HG03045 (cell line): ENCODE results near the gene A2M.

Experiments used
- ATAC-seq: cut with Tn5 transposase; IDR thresholded peaks from one replicate; pipeline ENCODE4 v1.9.1; 2021; ENCODE audit warnings: mild to moderate bottlenecking, moderate library complexity; ENCODE audit not compliant: unreplicated experiment

Gene A2M

DNA sequence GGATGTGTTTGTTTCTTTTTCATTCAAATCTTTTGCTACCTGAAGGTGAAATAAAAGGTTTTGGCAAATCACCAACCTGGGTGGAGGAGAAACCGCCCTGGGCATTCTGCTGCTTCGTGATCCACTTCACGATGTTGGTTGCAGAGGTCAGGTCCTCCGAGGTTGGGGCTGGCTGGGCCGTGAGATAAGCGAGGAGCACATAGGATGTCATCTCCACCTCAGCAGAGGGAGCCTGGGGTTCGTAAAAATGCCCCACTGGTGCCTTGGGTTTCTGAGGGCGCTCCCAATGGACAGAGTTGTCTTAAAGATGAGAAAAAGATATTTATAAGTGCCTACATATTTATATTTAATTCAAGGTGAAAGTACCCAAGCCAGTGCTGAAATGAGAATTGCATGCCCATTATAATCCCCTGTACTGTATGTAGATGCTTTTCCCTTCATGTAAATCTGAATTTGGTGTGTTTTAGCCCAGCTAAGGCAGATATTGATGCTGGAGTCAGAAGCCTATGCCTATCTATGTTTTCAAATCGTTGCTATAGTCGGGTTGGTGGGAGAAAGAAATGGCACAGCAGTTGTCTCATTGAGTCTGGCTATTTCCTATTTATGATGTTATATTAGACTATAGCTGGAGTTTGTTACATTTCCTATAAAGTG is 41.1 kb downstream of the A2M start:
- ATAC-seq: no peak

DNA sequence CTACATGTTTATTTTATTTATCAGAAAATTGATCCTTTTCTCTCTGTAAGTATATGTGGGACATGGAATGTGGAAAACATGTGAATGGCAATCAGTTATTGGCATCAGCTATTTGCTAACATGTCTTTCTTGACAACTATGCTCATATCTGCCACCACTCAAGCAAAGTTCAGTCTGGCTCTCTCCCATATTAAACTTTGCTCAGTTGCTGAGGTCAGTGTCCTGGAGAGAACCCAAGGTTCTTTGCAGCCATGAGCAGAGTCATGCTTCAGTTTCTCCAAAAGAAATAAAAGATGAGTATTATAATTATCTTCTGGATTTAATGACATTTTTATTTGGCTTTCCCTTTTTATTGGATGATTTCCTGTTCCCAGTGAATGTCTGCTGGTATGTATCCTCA is 42.6 kb downstream of the A2M start:
- ATAC-seq: no peak

DNA sequence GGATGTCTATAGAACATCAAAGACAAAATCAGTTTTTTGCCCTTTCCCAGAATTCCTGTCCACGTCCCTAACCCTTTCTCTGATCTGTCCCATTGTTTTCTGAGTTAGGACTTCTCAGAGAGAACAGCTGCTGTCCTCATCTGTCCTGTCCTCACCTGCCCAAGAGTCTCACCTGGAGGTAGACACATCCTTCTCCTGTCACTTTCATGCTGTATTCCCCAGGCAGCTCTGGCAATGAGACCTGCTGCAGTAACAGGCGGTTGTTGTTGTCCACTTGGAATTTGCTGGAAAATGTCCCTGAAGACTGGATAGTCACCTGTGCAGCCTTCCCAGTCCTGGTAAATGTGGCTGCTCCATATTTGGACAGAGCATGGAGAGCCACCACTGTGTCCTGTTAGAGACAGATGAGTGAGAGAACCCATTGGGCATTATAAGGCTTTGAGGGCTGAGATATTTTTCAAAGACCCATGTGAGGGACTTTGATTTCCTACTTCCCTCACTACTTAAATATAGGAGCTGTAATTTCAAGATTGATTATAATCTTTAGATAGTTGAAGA is 43.2 kb downstream of the A2M start:
- ATAC-seq: no peak

DNA sequence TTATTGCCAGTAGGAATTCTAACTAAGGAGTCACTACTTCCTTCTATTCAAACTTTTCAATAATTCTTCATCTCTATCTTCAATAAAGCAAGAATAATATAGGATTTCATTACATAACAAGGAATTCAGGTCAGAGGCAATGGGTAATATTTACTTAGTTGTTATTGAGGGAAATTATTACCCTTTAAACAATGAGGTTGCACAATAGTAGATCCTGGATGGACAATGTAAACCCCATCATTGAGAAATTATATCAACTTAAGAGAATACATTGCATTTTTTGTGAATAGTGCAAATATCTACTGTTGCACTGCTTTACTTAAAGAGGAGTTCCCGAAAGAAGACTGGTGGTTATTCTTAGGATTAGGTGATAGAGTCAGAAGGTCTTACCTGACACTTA is 43.8 kb downstream of the A2M start:
- no peak for ATAC-seq

DNA sequence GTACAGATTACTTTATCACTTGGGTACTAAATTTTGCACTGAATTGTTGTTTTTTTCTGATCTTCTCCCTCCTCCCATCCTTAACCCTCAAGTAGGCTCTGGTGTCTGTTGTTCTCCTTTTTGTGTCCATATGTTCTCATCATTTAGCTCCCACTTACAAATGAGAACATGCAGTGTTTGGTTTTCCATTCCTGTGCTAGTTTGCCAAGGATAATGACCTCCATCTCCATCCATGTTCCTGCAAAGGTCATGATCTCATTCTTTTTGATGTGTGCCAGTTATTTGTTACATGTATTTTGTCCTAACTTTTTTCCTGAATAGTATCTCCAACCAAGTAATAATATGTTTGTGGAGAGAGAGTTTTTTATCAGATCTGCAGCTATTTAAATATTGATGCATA is 44.2 kb downstream of the A2M start:
- ATAC-seq: no peak

DNA sequence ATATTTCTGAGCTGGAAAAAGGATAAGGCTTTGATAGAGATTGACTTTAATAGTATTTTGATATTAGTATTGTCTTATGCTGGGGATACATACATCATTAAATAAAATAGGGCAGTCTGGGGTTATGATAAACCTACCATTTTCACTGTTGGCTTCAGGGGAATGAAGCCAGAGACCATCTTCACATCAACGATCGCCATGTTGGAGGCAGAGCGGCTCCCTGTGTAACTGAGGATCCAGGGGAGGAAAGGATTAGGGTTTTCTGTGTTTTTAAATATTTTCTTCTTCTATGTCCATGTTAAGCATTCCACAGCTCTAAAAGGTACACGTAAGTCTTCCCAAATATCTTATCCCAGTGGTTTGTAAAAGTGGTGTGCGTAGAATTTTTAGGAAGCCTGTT is 45.4 kb downstream of the A2M start:
- no peak for ATAC-seq

DNA sequence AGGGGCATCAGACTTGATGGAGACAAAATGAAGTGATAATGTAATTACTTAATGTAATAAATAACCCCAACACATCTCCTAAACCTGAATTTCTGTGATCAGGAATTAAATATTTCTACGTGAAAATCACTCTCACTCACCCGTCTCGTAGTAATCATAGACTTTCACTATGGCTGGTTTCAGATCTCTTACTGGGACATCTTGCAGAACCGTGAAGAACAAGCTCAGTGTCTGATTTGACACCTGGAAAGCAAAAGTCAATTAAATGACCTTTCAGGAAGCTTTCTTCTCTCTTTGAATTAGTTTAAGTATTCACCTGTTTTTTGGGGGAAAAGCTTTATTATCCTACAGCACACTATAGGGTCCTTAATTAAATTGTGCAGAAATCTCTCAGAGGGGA is 47.1 kb downstream of the A2M start:
- ATAC-seq: no peak

DNA sequence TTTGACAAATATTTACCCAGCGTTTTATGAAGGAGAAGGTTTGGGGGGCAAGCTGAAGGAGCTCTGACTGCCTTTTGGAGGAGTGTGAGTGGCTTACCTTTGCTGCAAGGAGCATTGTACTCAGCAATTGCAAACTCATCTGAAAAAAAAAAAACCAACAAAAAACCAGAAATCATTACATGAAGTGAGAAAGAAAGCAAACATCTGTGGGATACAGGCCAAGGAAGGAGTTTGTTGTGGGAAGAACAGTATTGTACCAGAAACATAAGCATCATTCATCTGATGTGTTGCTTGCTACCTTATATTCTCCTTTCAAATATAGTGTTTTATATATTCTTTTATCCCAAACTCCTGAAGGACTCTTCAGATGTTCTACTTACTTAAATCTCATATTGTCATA is 47.6 kb downstream of the A2M start:
- no peak for ATAC-seq

DNA sequence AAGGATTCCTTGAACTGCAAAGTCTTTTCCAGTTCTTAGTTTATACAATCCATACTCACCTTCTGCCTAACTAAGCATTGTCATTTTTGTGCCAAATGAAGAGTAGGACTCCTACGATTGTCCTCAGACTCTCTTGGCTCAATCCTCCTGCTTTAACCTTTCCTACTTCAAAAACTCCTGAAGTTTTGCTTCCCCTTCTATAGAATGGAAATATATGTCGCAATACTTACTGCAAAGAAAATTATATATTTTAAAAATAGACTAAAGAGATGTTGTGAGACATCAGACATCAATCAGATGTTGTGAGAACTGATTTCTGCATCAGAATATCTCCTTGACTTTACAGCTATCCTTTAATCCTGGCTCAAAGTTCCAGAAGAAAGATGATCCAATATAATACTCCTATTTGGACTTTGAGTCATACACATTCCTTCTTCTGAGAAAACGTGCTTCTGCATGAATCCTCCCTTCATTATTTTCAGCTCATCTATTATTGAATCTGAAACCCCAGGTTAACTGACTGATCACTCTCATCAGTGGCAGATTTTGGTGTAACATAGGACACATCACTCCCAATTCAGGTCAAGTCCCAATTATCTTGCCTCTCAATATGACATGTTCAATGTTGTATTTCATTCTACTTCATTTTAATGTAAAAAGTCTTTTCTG is 48.8 kb downstream of the A2M start:
- no peak for ATAC-seq

DNA sequence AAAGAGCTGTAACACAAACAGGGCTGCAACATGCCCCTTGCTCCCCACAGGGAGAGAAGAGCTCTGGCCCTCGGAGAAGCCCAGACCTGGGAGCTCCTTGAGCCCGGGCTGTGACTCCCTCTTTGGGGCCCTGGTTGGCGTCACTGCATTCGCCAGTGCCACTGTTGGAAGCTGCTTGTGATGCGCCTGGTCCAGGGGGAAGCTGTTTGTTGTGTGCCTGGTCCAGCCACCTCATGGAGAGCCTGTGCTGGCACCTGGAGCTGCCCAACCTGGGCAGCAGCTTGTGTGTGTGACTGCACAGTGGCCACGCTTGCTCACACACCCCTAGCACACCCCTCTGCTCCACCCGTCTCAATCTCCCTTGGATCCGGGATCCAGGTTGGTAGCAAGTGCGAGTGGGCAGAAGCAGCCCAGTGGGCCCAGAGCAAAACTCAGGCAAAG is 49.5 kb downstream of the A2M start:
- ATAC-seq: no peak

DNA sequence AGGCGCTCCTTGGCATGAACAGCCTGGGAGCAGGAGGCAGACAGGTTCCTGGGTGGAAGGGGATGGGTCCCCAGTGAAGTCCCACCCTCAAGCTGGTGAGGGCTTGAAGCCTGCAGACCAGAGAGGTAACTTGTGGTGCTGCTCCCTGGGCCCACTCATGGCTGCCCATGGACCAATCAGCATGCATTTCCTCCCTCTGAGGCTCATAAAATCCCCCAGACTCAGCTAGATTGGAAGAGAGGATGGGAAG is 50.2 kb downstream of the A2M start:
- no peak for ATAC-seq

DNA sequence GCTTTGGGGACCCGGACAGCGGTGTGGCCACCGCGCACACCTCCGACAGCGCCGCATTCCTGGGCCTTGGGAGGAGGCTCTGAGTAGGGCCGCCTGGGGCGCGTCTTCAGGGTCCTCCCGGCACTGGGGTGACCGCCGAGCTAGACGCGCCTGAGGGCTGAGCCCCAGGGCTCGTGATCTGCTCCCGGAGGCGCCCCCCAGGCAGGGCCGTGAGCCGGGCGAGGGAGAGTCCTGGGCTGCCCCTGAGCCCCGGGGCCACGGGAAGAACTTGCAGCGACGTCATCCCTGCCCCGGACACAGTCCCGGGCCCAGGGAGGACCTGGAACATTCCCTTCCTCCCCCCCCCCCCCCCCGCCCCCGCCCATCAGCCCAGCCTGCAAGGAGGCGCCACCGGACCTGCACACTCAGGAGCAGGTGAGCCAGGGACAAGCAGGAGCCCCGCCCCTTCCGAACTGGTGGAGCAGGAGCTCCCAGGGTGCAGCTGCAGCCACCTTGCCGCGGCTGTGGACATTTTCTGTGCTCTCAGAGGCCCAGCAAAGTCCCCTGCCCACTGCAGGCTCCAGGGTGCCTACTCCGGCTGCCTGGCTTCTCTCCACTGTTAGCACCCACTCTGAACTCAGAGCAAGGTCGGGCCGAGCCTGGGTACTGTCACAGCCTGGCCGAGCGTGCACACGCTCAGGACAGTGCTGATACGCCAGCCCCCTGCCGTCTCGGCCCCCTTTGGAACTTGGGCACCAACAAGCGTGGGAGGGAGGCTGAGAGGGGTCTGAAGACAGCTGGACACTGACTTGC is 50.7 kb downstream of the A2M start:
- ATAC-seq: no peak

DNA sequence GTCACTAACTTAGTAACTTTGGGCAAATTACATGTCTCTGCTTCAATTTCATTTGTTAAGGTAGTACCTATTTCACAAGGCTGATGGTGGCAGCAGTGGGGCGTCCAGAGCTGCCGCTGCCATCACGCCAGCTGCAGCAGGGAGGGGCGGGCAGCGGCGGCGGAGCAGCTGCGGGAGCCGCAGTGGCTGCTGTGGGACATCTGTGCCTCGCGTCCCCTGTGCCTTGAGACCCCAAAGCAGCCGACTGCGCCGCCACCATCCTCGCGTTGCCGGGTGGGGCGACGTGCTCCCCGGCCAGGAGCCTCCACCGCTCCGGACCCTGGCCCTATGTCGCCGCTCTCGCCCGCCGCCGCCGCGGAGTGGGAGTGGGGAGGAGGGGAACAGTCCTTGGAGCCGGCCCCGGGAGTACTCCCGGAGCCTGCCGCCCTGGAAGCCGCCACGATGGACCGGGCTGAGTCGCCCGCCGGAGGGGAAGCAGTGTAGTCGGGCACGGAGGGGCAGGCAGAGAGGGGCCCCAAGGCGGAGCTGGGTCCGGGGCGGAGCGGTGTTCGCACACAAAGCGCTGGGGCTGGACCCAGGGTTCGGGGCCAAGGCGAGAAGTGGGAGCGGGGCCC is 51.4 kb downstream of the A2M start:
- no peak for ATAC-seq

DNA sequence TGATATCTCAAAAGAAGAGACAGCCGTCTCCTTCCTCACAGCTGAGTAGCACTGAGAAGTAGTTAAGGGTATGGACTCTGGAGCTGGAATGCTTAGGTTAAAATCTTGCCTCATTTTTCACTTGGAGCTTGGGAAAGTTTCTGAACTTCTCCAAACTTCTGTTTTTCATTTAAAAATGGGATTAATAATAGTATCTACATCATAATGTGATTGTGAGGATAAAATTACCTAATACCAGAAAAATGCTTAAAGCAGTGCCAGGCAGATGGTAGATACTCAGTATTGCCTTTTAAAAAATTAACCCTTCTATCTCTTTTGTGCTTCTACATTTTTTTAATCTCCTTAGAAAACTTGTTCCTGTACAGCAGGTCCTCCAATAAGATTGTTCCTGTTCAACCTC is 63.1 kb downstream of the A2M start:
- no peak for ATAC-seq

DNA sequence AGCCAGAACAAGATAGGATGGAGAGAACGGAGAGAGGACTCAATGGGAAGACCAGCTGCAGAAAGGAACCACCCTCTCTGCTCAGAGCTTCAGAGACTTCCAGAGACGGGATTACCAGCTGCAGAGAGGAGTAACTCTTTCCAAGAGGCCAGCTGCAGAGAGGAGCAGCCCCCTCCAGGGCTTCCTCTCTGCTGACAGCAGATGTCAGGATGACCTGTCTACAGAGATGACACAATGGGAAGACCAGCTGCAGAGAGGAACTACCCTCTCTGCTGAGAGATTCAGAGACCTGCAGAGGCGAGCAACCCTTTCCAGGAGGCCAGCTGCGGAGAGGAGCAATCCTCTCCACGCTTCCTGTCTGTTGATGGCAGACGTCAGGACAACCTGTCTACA is 64.6 kb downstream of the A2M start:
- no peak for ATAC-seq

DNA sequence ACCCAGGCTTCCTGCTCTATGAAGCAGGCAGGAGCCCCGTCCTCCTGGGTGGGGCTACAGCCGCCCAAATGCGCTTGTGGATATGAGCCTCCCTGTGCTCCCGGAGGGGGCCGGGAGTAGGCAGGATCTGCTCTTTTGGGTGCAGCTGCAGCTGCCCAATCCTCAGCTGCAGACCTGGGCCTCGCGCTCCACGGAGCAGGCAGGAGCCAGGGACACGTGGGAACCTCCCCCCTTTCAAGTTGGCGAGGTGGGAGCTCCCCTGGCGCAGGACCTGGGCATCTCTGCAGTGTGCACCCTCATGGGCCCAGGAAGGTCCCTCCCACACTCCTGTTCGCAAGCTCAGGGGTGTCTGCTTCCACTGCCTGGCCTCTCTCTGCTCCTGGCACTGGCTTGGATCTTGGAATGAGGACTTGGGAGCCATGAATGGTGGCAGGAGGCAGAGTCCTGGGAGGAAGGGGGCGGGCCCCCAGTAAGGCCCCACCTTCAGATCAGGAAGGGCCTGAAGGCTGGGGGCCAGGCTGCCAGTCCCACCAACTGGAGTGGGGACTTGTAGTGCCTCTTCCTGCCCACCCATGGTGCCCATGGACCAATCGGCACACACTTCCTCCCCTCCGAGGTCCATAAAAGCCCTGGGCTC is 65.1 kb downstream of the A2M start:
- ATAC-seq: no peak

DNA sequence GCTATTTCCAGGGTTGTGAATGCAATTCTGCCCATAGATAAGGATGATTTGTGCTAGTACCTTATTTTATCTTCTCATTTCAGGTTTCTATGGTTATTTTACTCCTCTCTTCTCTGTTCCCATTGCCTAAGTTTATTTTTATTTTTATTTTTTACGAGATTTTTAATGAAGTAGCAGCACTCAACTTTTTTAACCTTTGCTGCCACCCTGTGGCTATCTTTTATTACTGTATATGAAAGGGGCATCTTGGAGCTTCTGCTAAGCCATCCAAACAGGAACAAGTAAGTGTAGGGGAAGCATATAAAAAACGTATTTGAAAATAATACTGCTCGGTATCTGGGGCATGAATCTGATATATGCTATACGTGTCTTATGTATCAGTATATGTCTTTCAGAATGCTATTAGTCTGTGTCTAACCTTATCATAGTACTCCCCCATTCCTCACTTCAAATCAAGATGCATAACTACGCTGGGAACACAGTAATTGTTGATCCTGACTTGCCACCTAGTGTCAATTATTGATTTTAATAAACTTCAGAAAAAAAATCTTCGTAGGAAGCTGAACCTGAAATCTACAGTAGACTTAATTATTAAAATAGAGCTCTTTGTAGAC is 66.1 kb downstream of the A2M start:
- ATAC-seq: no peak

DNA sequence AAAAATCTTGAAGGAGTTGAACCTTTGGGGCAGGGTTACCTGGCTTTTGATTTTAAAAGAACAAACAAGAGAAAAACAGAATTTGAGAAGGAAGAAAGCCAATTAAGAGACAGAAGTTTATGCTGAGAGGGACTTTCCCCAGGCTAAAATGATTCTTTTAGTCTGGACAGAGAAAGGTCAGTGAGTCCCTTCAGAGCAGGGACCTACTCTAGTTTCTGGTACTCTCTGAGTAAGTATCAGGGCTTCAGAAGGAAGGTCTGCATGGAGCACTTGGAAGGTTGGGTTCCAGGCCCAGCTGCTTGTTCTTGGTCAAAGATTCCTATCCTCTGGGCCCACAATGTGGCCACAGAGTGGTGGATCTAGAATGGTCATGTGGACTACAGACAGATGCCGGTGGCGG is 66.8 kb downstream of the A2M start:
- ATAC-seq: no peak

DNA sequence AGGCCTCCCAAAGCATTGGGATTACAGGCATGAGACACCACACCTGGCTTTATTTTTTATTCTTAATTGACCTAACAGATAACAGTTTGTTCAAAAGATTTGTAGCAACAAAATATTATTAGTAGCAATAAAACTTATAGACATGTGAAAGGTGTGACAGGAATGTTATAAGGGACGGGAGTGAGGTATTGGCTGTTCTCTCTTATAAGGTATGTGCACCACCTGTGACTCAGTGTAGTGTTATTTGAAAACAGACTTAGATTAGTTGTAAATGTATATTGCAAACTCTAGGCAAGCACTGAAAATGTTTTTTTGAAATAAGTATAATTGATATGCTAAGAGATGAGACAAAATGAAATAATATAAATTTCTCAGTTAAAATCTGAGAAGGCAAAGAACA is 68.6 kb downstream of the A2M start:
- no peak for ATAC-seq

DNA sequence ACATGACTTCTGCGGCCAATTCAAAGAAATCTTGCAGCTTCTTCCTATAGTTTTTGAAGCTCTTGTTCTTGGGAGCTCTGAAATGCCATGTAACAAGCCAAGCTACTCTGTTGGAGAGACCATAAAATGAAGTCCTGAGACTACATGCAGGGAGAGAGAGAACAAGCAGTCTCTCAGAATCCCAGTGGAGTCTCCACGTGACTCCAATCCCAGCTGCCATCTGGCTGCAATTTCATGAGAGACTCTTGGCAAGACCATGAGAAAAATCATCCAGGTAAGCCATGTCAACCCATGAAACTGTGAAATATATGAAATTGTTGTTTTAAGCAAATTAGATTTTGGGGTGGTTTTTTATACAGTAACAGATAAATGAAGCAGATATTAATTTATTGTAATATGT is 72.0 kb downstream of the A2M start:
- no peak for ATAC-seq

DNA sequence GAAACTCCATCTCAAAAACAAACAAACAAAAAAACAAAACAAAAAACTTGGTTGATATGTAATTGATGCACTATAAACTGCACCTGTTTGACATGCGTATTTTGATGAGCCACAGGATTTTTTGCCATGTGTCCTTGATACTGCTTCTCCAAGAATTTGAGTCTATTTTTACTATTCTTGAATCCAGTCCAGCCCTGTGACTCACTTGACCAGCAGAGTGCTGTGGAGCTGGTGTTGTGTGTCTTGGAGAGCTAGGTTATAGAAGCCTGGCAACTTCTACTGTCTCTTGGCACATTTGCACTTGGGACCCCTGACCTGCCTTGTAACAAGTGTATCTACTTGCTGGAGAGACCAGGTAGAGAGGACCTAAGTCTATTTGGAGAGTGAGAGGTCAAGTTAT is 74.4 kb downstream of the A2M start:
- ATAC-seq: no peak
